AG10803 (cell line): ENCODE data around the gene PITX1.

Source experiments
- DNase-seq: peaks from one replicate; pipeline ENCODE4 v3.0.0; 2010; ENCODE audit warnings: low read depth
- H3K4me3 ChIP-seq: 2 replicates; pipeline ENCODE4 v1.5.1; 2011; ENCODE audit warnings: mild to moderate bottlenecking, low read length, control low read depth
- CTCF ChIP-seq: conservative IDR thresholded peaks from 2 replicates; pipeline ENCODE4 v1.5.1; 2011; ENCODE audit warnings: mild to moderate bottlenecking, low read length, control low read depth, inconsistent platforms

Gene PITX1

GRCh38 chr5:135032695-135032998, 1.4 kb downstream of the PITX1 start:
- peak overlapping the region; percentile 24 for H3K4me3 ChIP-seq
- no peak for DNase-seq
- TF ChIP-seq CTCF: no peak

GRCh38 chr5:135031813-135032694, 2.0 kb downstream of the PITX1 start:
- peak overlapping the region; percentile 24; the same call in 1 of the 2 replicates for H3K4me3 ChIP-seq
- no peak for TF ChIP-seq CTCF
- no peak for DNase-seq

- no peak for TF ChIP-seq CTCF
- H3K4me3 ChIP-seq: no peak overlapping the region
- peak; percentile 13 for DNase-seq
Observed at GRCh38 chr5:135030956-135031812, 2.8 kb downstream of the PITX1 start.

GRCh38 chr5:135030123-135030955, 3.7 kb downstream of the PITX1 start:
- no peak overlapping the region for H3K4me3 ChIP-seq
- TF ChIP-seq CTCF: no peak
- no peak for DNase-seq

- TF ChIP-seq CTCF: no peak
- no peak overlapping the region for H3K4me3 ChIP-seq
- DNase-seq: no peak
Observed at GRCh38 chr5:135029477-135030122, 4.4 kb downstream of the PITX1 start.

GRCh38 chr5:135028791-135029476, 5.1 kb downstream of the PITX1 start:
- no peak for DNase-seq
- TF ChIP-seq CTCF: no peak
- no peak overlapping the region for H3K4me3 ChIP-seq
